AG20443 (cell line): ENCODE results near the gene WASL.
A peak's percentile ranks its signal among the peaks of the same experiment; 100 is the strongest.
"Not testable (repeated sequence)": the region's sequence is repeated elsewhere in the genome, so short reads cannot be mapped to it uniquely, and the experiment has no call there.

Experiments
- DNase-seq: peaks from one replicate; pipeline ENCODE4 v3.0.0; 2012; ENCODE audit warnings: low spot score, mixed read lengths

WASL gene

DNA sequence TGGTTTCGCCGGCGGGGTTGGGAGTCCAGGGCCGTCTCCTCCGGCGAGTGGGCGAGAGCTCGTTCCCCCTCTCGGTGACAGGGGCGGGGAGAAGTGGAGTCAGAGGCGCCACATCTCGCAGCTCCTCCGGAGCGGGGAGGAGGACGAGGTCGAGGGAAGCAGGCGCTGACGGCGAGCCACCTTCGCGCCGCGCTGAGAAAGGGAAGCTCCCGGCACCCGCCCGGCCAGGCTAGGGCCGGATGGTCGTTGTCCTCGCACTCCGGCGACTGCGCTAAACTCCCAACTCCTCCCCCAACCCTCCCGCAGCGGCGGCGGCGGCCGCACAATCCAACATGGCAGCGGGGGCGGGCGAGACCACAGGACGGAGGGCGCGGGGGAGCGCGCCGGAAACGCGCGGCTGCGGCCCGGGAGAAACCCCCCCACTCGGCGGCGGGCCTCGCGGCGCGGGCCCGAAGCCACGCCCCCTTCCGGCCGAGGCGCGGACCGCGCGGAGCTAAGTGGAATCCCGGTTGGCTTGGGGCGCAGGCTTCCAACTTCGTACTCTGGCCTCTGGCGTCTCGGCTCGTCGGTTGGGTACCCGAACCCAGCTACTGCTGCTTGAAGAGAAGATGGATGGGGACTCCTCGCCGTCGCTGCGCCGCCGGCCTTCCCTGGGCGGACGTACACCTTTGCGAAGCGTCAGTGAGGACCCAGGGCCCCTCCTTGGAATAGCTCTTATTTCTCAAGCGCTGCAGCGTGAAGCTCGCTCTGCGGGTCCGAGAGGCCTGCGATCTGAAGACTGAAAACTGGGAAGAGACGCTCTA is at the start of gene WASL:
Gene WASL, minus strand, starts transcription at position 270 of the 803 bp plus-strand sequence. Its CDS starts 269 bp downstream, at position 1.
- peak; percentile 97 for DNase-seq

DNA sequence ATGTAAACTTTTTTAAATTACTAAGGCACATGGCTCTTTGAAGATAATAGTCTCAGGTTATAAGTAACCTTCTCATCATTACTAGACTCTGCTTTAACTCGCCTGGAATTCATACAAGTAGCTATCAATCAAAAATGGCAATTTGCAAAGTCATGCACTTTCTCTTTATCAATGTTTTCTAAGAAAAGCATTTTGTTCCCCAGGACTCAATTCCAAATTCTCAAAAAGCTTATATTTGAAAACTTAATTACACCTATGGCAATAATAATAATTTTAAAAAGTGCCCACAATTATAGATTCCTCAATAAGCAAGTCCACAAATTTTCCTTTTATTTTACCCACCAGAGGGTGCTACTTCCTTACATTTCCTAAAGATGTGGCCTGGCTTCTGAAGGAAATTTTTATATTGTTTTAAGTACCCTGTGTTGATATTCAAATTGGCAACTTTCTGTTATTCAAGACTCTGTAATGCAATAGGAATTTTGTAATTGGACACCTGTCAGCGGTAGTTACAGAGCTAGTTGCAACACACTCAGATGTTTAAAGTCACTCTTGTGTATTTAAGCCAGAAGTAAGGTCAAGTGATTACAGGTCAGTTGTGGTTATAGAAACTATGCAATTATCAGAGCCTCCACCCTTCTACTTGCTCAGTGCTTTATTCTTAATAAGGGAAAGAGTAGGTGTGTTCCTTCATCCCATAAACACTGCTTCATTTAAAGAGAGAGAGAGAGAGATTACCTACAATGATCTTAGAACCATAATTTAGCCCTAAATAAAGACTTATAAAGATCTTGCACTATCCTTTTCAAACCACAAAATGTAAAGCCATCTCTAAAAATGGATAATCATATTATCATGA is 49.1 kb upstream of the WASL start:
- peak; percentile 38 for DNase-seq

DNA sequence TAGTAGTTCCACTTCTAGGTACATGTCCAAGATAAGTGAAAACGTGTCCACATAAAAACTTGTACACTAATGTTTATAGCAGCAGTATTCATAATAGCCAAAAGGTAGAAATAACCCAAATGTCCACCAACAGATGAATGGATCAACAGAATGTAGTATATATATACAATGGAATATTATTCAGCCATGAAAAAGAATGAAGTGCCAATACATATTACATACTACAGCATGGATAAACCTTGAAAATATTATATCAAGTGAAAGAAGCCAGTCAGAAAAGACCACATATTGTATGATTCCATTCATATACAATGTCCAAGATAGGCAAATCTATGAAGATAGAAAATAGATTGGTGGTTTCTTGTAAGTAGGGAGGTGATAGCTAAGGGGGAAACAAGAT is 47.8 kb upstream of the WASL start:
- no peak for DNase-seq

DNA sequence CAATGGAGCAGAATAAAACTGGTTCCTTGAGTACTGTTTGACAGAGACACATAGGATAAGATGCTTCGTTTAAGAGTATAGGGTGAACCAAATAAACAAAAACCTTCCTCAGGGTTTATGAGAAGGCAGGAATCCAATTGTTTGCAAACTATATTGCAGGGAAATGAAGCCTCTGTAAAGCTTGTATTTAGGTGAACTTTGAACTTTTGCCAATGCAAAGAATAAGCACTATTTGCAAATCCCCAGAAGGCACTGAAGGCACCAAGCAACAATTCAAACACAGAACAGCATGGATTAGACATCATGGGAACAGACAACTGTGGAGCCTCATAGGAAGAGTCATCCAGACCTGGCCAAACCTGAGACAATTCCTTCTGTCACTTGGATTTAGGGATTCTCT is 47.1 kb upstream of the WASL start:
- no peak for DNase-seq

DNA sequence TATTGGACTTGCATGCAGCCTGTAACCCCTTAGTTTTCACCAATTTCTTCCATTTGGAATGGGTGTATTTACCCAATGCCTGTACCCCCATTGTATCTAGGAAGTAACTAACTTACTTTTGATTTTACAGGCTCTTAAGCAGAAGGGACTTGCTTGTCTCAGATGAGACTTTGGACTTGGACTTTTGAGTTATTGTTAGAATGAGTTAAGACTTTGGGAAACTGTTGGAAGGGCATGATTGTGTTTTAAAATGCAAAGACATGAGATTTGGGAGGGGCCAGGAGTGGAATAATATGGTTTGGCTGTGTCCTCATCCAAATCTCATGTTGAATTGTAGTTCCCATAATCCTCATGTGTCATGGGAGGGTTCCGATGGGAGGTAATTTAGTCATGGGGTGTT is 46.3 kb upstream of the WASL start:
- not testable (repeated sequence) for DNase-seq

DNA sequence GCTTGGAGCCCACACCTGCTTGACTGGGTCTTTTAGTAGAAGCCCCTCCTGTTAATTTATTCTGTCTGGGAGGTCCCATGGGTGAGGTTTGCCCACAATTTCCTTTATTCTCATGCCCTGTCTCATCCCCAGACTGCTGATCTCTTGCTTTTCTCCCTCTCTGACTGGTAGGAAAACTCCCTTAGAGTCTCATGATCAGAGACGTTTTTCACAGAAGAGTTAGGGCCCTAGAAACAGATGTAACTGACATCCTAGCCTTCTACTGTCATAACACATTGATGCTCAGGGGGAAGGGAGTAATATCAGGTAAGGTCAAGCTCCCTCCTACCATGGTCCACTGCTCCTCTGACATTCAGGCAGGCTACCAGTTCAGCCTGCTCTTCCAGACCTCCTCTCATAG is 43.7 kb upstream of the WASL start:
- no peak for DNase-seq

DNA sequence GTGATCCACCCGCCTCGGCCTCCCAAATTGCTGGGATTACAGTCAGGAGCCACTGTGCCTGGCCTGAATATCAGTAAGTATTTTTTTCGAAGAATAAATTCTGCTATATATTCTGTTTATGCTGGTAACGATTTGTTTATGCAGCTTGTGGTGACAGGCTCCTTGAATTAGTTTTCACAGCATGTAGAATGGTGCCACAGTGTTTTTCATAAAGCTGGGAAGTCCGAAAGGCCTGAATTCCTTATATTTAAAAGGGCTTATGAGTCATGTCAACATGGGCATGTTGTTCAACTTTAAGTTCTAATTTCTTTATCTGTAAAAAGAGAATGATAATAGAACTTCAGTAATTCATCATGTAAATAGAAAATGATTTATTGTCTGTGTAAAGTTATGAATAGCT is 42.2 kb upstream of the WASL start:
- DNase-seq: no peak

DNA sequence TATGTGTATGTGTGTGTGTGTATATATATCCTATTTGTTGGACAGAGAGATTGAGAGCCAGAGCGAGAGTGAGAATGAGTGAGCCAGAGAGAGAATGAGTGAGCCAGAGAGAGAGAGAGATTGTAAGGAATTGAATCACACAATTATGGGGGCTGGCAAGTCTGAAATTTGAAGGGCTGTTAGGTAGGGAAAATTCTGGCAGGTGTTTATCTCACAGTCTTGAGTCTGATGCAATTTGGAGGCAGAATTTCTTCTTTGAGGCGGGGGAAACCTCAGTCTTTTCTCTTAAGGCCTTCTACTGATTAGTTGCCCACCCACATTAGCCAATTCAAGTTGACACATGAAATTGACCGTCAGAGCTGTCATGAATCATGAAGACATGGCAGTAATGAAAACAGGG is 41.0 kb upstream of the WASL start:
- no peak for DNase-seq

DNA sequence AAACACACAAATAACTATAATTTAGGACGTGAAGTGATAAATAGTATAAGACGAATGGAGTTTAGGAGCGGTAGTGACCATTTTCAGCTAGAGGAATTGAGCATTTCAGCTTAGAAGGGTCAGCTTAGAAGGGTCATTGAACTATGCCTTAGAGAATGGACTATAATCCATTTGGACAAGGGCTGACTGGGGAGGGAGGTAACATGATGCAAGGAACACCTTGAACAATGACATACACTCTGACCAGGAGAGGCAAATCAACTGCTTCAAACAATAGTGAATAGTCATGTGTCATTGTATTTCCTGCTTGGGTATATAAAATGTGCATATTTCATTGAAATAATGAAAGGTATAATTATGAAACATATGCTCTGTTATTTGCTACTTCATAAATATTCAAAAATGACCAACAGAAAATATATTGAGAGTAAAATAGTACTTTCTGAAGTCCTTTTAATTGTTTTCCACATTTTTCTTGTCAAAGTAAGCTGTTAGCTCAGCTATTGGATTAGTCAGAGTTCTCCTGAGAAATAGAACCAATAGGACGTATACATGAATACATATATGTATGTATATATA is 40.5 kb upstream of the WASL start:
- no peak for DNase-seq

DNA sequence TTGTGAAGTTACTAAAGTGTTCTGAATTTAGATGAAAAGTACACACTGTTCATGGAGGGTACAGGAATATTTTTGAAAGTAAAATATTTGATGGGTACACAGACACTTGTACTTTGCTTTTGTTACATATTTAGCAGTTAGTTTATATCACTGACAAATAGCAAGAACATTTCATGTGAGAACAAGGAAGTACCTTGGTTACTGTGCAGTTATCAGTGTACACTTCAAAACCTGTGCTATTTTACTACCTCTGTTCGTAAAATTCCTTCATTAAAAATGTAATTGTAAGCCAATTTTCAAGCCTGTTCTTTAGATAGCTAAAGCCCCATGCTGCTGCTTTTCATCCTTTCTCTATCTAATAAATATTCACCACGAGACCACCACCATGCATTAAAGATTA is 39.8 kb upstream of the WASL start:
- no peak for DNase-seq

DNA sequence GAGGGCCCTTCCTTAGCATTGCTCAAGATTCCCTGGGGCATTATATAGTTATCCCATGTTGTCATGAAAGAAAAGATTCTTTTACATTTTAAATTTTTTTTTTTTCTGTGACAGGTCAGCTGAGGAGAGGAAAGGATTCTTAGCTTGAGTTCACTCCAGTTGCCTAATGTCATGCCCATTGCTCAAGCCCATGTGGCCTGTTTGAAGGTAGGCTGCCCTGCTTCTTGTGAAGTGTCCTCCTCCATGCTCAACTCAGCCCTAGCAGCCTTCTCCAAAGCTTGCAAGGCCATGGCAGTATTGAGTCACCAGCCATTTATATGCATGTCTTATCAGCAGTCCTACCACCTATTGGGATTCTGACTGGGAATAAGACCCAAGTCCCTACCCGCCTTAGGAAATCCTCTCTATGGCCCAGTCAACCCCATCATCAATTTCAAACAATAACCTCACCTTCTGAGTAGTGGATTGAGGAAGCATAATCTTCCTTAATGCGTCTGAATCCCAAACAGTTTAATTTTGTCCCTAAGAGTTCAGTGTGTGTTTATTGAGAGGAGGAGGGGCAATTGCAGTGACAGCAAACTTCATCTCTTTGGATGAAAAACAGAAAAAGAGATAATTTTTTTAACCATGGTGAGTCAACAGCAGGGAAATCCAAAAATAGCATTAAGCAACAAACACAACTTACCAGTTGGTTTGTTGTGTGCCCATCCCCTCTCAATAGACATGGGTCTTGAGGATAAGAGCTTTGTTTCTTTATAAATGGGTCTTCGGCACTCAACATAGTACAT is 38.6 kb upstream of the WASL start:
- DNase-seq: no peak

DNA sequence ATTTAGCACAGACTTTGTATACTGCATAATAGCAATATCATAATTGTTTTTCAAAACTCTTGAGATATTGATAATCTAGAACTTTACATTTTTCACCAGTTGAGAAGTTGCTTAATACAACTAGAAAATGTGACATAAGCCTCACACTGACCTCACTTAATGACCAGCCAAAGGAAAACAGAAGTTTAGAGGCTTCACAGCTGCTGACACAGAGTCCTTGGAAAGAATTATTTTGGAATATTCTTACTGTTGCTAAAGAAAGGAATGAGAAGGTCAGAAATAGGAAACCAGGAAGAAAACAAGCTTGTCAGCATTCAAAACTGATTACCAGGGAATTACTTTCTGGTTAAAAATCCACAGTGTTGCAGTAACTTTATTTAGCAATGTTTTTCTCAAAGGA is 35.5 kb upstream of the WASL start:
- no peak for DNase-seq

DNA sequence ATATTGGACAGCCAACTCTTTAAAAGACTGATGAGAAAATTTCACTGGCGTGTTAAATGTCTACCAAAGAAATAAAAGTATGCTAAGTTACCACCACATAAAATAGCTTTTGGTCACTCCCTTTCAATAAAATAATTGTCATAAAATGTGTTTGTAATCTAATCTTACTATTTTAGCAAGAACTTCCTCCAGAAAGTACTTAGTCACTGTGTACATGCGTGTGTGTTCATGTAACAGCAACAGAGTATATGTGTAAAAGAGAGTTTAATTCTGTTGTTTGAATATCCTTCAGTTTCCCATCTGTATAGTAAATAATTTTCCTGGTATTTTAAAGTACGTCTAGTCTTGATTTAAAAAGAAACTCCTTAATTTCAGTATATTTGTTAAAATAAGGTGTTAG is 35.0 kb upstream of the WASL start:
- no peak for DNase-seq

DNA sequence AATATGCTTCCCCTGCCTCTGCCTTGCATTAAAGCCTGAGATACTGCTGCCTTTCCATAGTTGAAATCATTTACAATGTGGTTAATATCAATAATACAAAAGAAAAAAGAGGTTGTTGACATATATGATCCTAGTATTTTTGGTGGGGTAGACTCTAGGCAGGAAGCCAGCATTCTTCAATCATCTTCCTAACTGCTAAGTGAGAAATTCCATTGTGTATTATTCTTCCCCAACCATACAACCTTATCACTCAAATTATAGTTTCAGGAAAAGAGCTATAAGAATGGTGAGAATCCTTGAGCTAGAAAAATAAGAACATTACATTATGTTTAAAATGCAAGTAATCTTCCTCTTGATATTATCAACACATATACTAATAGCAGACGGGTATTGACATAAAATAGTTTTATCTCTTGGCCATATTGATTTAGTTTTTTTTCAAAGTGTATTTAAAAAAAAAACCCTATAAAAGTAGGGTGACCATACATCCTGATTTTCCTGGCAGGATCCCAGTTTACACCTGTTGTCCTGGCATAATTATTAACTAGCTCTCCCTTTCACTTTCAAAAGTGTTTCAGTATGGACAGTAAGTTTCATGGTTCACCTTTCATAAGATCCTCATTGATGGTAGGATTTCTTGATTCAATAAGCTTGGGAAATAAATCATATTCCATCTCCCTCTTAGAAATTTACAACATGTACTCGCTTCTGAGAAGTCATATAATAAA is 33.4 kb upstream of the WASL start:
- DNase-seq: no peak

DNA sequence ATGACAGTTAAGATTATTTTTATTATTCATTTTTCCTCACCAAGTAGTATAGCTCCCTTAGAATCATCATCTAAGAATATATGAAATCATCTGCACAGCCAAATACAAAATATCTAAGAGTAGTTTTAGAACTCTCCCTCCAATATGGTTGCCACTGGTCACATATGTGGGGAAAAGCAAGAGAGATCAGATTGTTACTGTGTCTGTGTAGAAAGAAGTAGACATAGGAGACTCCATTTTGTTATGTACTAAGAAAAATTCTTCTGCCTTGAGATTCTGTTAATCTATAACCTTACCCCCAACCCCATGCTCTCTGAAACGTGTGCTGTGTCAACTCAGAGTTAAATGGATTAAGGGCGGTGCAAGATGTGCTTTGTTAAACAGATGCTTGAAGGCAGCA is 31.7 kb upstream of the WASL start:
- not testable (repeated sequence) for DNase-seq

DNA sequence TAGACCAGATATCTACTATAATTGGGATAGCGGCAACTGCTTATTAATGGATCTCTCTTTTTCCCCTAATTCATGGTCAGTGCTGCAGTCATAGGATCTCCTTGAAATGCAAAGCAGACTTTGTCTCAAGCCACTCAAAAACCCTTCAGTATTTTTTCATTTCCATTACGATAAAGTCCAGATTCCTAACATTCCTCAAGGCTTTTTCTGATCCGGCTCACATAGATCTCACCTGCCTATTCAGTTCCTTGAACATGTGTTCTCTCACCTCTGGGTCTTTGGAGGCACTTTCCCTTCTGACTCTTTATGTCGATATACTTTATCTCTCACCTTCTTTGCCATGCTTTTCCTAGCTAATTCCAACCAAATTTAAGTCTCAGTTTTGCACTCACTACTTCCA is 25.7 kb upstream of the WASL start:
- no peak for DNase-seq

DNA sequence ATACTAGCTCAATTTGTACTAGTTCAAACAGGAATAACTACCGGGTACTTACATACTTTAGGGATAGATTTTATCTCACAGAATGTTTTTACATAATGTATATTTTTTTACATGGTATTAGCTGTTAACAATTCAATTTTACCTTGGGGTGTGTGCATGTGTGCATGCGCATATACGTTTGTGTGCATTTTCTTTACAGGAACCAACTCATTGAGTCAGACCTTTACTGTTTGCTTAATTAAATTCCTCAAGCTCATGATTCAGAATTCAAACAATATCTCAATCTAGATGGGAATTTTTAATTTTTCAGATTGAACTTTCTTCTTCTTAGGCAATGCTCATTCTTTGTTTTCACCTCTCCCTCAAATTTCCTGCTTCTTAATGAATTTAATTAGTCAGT is 24.7 kb upstream of the WASL start:
- DNase-seq: no peak

DNA sequence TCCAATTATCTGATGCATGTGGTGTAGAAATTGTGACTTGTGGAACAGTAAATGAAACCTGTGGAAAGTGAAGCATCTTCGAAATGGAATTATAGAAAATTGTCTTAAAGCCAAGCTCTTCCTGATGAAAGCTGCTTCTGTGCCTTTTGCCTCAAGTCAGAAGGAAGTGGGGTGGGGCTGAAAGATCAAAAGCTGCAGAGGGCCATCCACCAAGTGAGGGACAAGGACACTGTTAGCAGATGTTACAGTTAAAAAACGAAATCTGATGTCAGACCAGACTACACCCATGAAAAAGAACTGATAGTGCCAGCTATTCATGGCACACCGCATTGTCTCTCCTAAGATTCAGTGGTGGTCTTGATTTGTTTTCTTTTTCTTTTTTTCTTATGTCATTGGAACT is 23.8 kb upstream of the WASL start:
- DNase-seq: no peak

DNA sequence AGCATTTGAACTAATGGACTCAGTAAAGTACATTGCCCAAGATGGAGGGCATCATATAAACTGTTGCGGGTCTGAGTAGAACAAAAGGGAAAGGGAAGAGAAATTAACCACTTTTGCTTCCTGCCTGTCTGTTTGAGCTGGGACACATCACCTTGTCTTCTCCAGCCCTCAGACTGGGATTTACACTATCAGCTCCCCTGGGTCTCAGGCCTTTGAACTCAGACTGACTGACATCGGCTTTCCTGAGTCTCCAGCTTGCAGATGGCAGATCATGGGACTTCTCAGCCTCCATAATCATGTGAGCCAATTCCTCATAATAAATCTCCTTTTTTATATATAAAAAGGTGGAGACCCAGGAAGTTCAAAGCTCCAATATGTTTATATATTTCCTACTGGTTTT is 23.0 kb upstream of the WASL start:
- DNase-seq: no peak

DNA sequence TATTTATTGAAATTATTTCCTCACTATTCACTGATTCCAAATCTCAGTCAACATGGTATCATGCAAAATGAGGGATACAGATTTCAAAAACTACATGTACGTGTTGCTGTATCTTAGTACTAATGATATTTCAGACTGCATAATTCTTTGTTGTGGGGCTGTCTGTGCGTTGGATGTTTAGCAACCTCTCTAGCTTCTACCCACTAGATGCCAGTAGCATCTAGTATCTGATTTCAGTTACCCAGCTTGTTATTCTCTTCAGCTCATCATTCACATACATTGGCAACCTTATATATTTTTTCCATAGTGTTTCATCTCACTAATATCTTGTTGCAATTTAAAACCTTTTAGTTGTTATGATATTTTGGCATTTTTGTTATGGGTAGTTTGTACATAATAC is 22.5 kb upstream of the WASL start:
- DNase-seq: no peak

DNA sequence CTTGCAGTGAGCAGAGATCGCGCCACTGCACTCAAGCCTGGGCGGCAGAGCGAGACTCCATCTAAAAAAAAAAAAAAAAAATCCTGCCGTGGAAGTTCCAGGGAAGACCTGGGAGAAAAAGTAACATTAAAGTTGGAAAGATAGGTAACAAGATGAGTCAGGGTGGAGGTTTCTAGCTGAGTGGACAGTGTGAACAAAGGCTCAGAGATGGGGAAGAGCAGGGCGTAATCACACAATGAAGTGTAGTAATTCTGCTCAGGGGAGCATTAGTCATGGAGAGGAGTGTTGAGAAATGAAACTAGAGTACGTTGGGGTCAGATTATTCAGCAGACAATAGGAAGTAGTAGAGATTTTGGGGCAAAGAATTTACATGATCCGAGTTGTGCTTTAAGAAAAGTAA is 21.6 kb upstream of the WASL start:
- DNase-seq: peak; percentile 47

DNA sequence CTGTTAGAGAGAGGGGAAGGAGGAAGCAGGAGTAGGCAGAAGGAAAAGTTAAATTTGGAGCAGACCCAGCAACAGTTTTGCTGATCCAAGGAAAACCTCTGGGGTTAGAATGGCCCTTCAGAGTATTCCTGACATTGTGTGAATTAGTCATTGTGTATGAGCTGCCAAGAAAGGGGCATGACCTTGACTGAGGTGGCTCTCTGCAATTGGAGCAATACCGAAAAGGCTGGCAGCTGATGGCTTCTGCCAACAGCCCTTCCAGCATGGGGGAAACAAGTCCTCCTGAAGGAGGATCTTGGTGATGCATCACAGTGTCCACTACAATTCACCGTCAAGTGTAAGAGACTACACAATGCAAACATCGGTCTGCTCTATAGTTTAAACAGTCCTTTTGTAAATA is 20.6 kb upstream of the WASL start:
- peak; percentile 27 for DNase-seq
